Thoracic aorta (tissue), 2 donors: ENCODE results near the gene NCAM2. TPM values are rescaled to one million over a fixed set of nuclear protein-coding genes. Genes with fewer than 3 reads are reported as not detected.

Experiments used
- ATAC-seq: fragments of 150-250 bp; one replicate; pipeline ENCODE4 v1.8.0; 2017; ENCODE audit warnings: low read depth; ENCODE audit not compliant: insufficient number of reproducible peaks, low FRiP score
- DNase-seq: peaks from one replicate; pipeline ENCODE4 v3.0.0-alpha.2; 2020; ENCODE audit warnings: low spot score
- H3K27ac ChIP-seq, 2 donors: fragments of 200-600 bp; sonication (generic); 1 replicate in 1 of 2; 2 replicates in 1 of 2; pipeline ENCODE4 v1.5.1; 2016; ENCODE audit warnings: mild to moderate bottlenecking in 2 of 2, moderate library complexity in 2 of 2
- H3K27me3 ChIP-seq: fragments of 200-600 bp; sonication (generic); replicated peaks from 2 replicates; pipeline ENCODE4 v1.6.0; 2016; ENCODE audit warnings: mild to moderate bottlenecking; ENCODE audit not compliant: insufficient read depth
- H3K36me3 ChIP-seq: fragments of 200-600 bp; sonication (generic); one replicate; pipeline ENCODE4 v1.5.1; 2016
- H3K4me1 ChIP-seq, 2 donors: fragments of 200-600 bp; sonication (generic); 1 replicate in 1 of 2; 2 replicates in 1 of 2; pipeline versions ENCODE4 v1.5.1 to v1.6.0; 2016; ENCODE audit warnings: low read depth in 2 of 2, mild to moderate bottlenecking in 1 of 2; ENCODE audit not compliant: control insufficient read depth in 1 of 2
- H3K4me3 ChIP-seq: fragments of 200-600 bp; sonication (generic); 2 replicates; pipeline ENCODE4 v1.5.1; 2016; ENCODE audit warnings: mild to moderate bottlenecking
- H3K9me3 ChIP-seq: fragments of 200-600 bp; sonication (generic); 2 replicates; pipeline ENCODE4 v1.5.1; 2016
- CTCF ChIP-seq: fragments of 200-600 bp; sonication (generic); IDR thresholded peaks from one replicate; pipeline ENCODE4 v1.5.1; 2019; ENCODE audit warnings: antibody characterized with exemption
- total RNA-seq, 2 donors: library from RNA; depleted of rRNA; stranded (reverse); fragments of >200 nt; gene quantifications; one replicate each; pipeline versions ENCODE4 v1.1.0 to v1.2.3, GENCODE V29; 2016

NCAM2 gene
- total RNA-seq, 2 donors from 2014 or later = 0.99 to 1.4 TPM

GRCh38 chr21:21085206-21085605 is 87.0 kb downstream of the NCAM2 start:
- Histone ChIP-seq H3K4me1 (no peaks in the 10 kb centered on the region), H3K27me3 (no peaks in the 10 kb centered on the region), H3K36me3 (no peaks in the 10 kb centered on the region), H3K4me3 (no peak overlapping the region), H3K27ac (no peak overlapping the region), H3K9me3 (no peaks in the 10 kb centered on the region)
- ATAC-seq (no peak), DNase-seq (no peak)
- no peak for TF ChIP-seq CTCF

GRCh38 chr21:21096956-21097355 is 98.7 kb downstream of the NCAM2 start:
- no peaks in the 10 kb centered on the region for H3K36me3 ChIP-seq
- H3K27ac ChIP-seq = no peak overlapping the region
- DNase-seq = no peak
- TF ChIP-seq CTCF = no peak
- no peaks in the 10 kb centered on the region for H3K9me3 ChIP-seq
- ATAC-seq = no peak
- H3K4me1 ChIP-seq = no peaks in the 10 kb centered on the region
- no peak overlapping the region for H3K4me3 ChIP-seq
- no peaks in the 10 kb centered on the region for H3K27me3 ChIP-seq

GRCh38 chr21:21097466-21097865 is 99.3 kb downstream of the NCAM2 start:
- Histone ChIP-seq H3K4me3 (no peak overlapping the region), H3K27ac (no peak overlapping the region), H3K9me3 (no peaks in the 10 kb centered on the region), H3K27me3 (no peaks in the 10 kb centered on the region), H3K4me1 (no peaks in the 10 kb centered on the region), H3K36me3 (no peaks in the 10 kb centered on the region)
- TF ChIP-seq CTCF = no peak
- ATAC-seq (no peak), DNase-seq (no peak)

GRCh38 chr21:21101911-21102310 is 103.7 kb downstream of the NCAM2 start:
- no peak for TF ChIP-seq CTCF
- H3K9me3 ChIP-seq = no peaks in the 10 kb centered on the region
- no peaks in the 10 kb centered on the region for H3K27me3 ChIP-seq
- no peaks in the 10 kb centered on the region for H3K36me3 ChIP-seq
- DNase-seq (no peak), ATAC-seq (no peak)
- no peaks in the 10 kb centered on the region for H3K4me1 ChIP-seq
- H3K27ac ChIP-seq = no peak overlapping the region
- no peak overlapping the region for H3K4me3 ChIP-seq

GRCh38 chr21:21102896-21103295 is 104.7 kb downstream of the NCAM2 start:
- H3K4me3 ChIP-seq = no peak overlapping the region
- no peak for ATAC-seq
- no peaks in the 10 kb centered on the region for H3K27me3 ChIP-seq
- no peaks in the 10 kb centered on the region for H3K36me3 ChIP-seq
- DNase-seq = no peak
- TF ChIP-seq CTCF = no peak
- no peaks in the 10 kb centered on the region for H3K4me1 ChIP-seq
- no peak overlapping the region for H3K27ac ChIP-seq
- no peaks in the 10 kb centered on the region for H3K9me3 ChIP-seq
